ENCODE measurements around the gene ROBO1.
"Not testable (repeated sequence)": the region's sequence is repeated elsewhere in the genome, so short reads cannot be mapped to it uniquely, and the experiment has no call there.

Gene ROBO1

GRCh38 chr3:79551321-79551892, 216.4 kb downstream of the ROBO1 start:
- DNase-seq (ENCODE audit: low read depth), result no peak

GRCh38 chr3:79543218-79543982, 224.4 kb downstream of the ROBO1 start:
- DNase-seq (ENCODE audit: low read depth), result no peak

GRCh38 chr3:79534727-79535126, 233.1 kb downstream of the ROBO1 start:
- DNase-seq (ENCODE audit: low read depth), result no peak

GRCh38 chr3:79531566-79532295, 236.1 kb downstream of the ROBO1 start:
- DNase-seq (ENCODE audit: low read depth), result no peak

GRCh38 chr3:79521221-79521848, 246.5 kb downstream of the ROBO1 start:
- no peak for DNase-seq (ENCODE audit: low read depth)

GRCh38 chr3:79517766-79518413, 249.9 kb downstream of the ROBO1 start:
- no peak for DNase-seq (ENCODE audit: low read depth)

GRCh38 chr3:79516795-79517194, 251.0 kb downstream of the ROBO1 start:
- DNase-seq (ENCODE audit: low read depth), result no peak

- DNase-seq (ENCODE audit: low read depth), result no peak
Observed at GRCh38 chr3:79515072-79515471, 252.7 kb downstream of the ROBO1 start.

- no peak for DNase-seq (ENCODE audit: low read depth)
Observed at GRCh38 chr3:79514069-79514468, 253.7 kb downstream of the ROBO1 start.

- no peak for DNase-seq (ENCODE audit: low read depth)
Observed at GRCh38 chr3:79506751-79507150, 261.0 kb downstream of the ROBO1 start.

- not testable (repeated sequence) for DNase-seq (ENCODE audit: low read depth)
Observed at GRCh38 chr3:79502216-79502681, 265.5 kb downstream of the ROBO1 start.

GRCh38 chr3:79497447-79498111, 270.2 kb downstream of the ROBO1 start:
- DNase-seq (ENCODE audit: low read depth), result no peak

- DNase-seq (ENCODE audit: low read depth), result no peak
Observed at GRCh38 chr3:79491029-79491641, 276.7 kb downstream of the ROBO1 start.

GRCh38 chr3:79490165-79491028, 277.4 kb downstream of the ROBO1 start:
- no peak for DNase-seq (ENCODE audit: low read depth)

GRCh38 chr3:79488407-79488806, 279.4 kb downstream of the ROBO1 start:
- DNase-seq (ENCODE audit: low read depth), result no peak

- no peak for DNase-seq (ENCODE audit: low read depth)
Observed at GRCh38 chr3:79480746-79481145, 287.1 kb downstream of the ROBO1 start.

GRCh38 chr3:79478620-79479019, 289.2 kb downstream of the ROBO1 start:
- DNase-seq (ENCODE audit: low read depth), result no peak

- no peak for DNase-seq (ENCODE audit: low read depth)
Observed at GRCh38 chr3:79477242-79477641, 290.6 kb downstream of the ROBO1 start.

- no peak for DNase-seq (ENCODE audit: low read depth)
Observed at GRCh38 chr3:79473993-79474392, 293.8 kb downstream of the ROBO1 start.

GRCh38 chr3:79467721-79468120, 300.1 kb downstream of the ROBO1 start:
- no peak for DNase-seq (ENCODE audit: low read depth)
